ENCODE data around the gene CERT1. TPM values are rescaled to one million over a fixed set of nuclear protein-coding genes. Genes with fewer than 3 reads are reported as not detected.

The CERT1 gene
- total RNA-seq, 1 experiment from 2014 or later: 30.0 TPM

DNA sequence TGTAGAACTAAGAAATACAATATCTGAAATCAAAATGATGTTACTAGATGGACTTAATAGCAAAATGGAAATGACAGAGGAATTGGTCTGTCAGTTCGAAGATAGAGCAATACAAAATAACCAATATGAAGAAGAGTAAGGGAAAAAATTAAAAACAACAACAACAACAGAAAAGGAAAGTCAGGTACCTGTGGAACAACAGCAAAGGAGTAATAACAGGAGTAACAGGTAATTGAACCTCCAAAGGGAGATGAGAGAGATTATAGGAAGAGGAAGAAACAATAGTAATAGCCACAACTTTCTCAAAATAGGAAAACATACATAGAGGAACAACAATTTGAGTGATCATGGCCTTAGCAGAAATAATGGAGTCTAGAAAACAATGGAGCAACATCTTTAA, 13.9 kb upstream of the CERT1 start:
- POLR2A ChIA-PET (ENCODE audit: low non-redundant PET): no interaction called here
- BruUV-seq (replicated peaks): no TSS peak
- CTCF ChIA-PET: no interaction called here

DNA sequence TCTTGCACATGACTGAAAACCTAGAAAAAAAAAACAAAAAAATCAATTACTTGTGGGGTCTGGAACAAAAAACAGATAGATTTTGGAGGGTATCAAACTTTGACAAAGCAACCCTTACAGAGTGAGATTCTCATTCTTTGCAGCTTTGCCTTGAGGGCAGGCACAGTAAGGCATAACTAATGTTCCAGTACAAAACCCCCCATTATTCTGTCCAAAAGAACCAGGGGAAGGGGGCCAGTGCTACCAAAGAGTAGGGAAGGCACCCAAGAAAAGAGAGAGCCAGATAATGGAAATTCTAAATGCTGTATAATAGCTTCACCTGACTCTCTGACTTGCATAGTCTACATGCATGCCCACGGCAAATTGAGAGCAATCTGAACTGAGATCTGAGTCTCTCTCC, 13.2 kb upstream of the CERT1 start:
- Histone ChIP-seq H3K27ac (ENCODE audit: low read depth, low read length, poor library complexity, severe bottlenecking) (no peak overlapping the region), H3K4me1 (ENCODE audit: insufficient read depth, low read length, poor library complexity, severe bottlenecking) (no peaks in the 10 kb centered on the region), H3K27me3 (replicated peaks; ENCODE audit: insufficient read depth, low read depth, low read length, poor library complexity) (no peaks in the 10 kb centered on the region), H3K4me3 (ENCODE audit: low read depth, low read length, poor library complexity, severe bottlenecking) (no peak overlapping the region), H3K36me3 (ENCODE audit: insufficient read depth, low read length, poor library complexity, severe bottlenecking) (peaks cover 18% of the 10 kb centered on the region), H3K9me3 (ENCODE audit: low read depth, low read length, poor library complexity, severe bottlenecking) (peaks cover 27% of the 10 kb centered on the region)
- TF ChIP-seq, protein P1, sequence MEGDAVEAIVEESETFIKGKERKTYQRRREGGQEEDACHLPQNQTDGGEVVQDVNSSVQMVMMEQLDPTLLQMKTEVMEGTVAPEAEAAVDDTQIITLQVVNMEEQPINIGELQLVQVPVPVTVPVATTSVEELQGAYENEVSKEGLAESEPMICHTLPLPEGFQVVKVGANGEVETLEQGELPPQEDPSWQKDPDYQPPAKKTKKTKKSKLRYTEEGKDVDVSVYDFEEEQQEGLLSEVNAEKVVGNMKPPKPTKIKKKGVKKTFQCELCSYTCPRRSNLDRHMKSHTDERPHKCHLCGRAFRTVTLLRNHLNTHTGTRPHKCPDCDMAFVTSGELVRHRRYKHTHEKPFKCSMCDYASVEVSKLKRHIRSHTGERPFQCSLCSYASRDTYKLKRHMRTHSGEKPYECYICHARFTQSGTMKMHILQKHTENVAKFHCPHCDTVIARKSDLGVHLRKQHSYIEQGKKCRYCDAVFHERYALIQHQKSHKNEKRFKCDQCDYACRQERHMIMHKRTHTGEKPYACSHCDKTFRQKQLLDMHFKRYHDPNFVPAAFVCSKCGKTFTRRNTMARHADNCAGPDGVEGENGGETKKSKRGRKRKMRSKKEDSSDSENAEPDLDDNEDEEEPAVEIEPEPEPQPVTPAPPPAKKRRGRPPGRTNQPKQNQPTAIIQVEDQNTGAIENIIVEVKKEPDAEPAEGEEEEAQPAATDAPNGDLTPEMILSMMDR (conservative IDR thresholded peaks at IDR 0.05; ENCODE audit: low read depth, low read length): no peak
- no peak for TF ChIP-seq EZH2 (IDR thresholded peaks at IDR 0.05; ENCODE audit: borderline replicate concordance, low read depth, low read length, poor library complexity, severe bottlenecking)
- intact Hi-C loops (cut with micrococcal nuclease; ENCODE audit: unreplicated experiment): no loop called here
- POLR2A ChIA-PET (ENCODE audit: low non-redundant PET): no interaction called here
- CTCF ChIA-PET: no interaction called here
- no peak for DNase-seq (ENCODE audit: low spot score)
- no TSS peak for BruUV-seq (replicated peaks)

More for the DNA sequence above, 13.9 kb upstream of the CERT1 start:
- no peak overlapping the region for H3K27ac ChIP-seq (ENCODE audit: low read depth, low read length, poor library complexity, severe bottlenecking)
- DNase-seq (ENCODE audit: low spot score): no peak
- H3K27me3 ChIP-seq (replicated peaks; ENCODE audit: insufficient read depth, low read depth, low read length, poor library complexity): no peaks in the 10 kb centered on the region
- H3K4me3 ChIP-seq (ENCODE audit: low read depth, low read length, poor library complexity, severe bottlenecking): no peak overlapping the region
- peaks cover 10% of the 10 kb centered on the region for H3K36me3 ChIP-seq (ENCODE audit: insufficient read depth, low read length, poor library complexity, severe bottlenecking)
- intact Hi-C loops (cut with micrococcal nuclease; ENCODE audit: unreplicated experiment): no loop called here
- H3K9me3 ChIP-seq (ENCODE audit: low read depth, low read length, poor library complexity, severe bottlenecking): peaks cover 19% of the 10 kb centered on the region
- TF ChIP-seq EZH2 (IDR thresholded peaks at IDR 0.05; ENCODE audit: borderline replicate concordance, low read depth, low read length, poor library complexity, severe bottlenecking): no peak
- TF ChIP-seq, protein P1 (conservative IDR thresholded peaks at IDR 0.05; ENCODE audit: low read depth, low read length): no peak
- no peaks in the 10 kb centered on the region for H3K4me1 ChIP-seq (ENCODE audit: insufficient read depth, low read length, poor library complexity, severe bottlenecking)

DNA sequence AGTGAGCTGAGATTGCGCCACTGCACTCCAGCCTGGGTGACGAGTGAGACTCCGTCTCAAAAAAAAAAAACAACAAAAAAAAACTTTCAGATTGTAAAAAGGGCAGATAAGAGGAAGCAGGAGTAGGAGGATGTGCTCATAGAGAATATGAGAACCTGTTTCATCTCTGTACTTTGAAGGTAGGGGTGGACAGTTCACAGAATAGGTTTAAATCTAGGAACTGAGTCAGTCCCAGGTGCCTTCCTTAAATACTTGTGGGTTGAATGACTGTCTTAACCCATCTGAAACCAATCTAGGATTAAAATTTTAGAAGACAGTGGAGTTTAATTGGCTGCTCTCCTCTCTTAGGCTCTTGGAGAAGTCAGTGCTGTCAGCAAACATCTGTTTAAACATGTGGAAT, 12.6 kb upstream of the CERT1 start:
- no TSS peak for BruUV-seq (replicated peaks)
- CTCF ChIA-PET: no interaction called here

More for the DNA sequence above, 12.6 kb upstream of the CERT1 start:
- intact Hi-C loops (cut with micrococcal nuclease; ENCODE audit: unreplicated experiment): no loop called here
- DNase-seq (ENCODE audit: low spot score): no peak
- TF ChIP-seq, protein P1 (conservative IDR thresholded peaks at IDR 0.05; ENCODE audit: low read depth, low read length): no peak
- TF ChIP-seq EZH2 (IDR thresholded peaks at IDR 0.05; ENCODE audit: borderline replicate concordance, low read depth, low read length, poor library complexity, severe bottlenecking): no peak
- Histone ChIP-seq H3K4me3 (ENCODE audit: low read depth, low read length, poor library complexity, severe bottlenecking) (no peak overlapping the region), H3K27ac (ENCODE audit: low read depth, low read length, poor library complexity, severe bottlenecking) (no peak overlapping the region), H3K36me3 (ENCODE audit: insufficient read depth, low read length, poor library complexity, severe bottlenecking) (peaks cover 18% of the 10 kb centered on the region), H3K4me1 (ENCODE audit: insufficient read depth, low read length, poor library complexity, severe bottlenecking) (no peaks in the 10 kb centered on the region), H3K9me3 (ENCODE audit: low read depth, low read length, poor library complexity, severe bottlenecking) (peaks cover 28% of the 10 kb centered on the region), H3K27me3 (replicated peaks; ENCODE audit: insufficient read depth, low read depth, low read length, poor library complexity) (no peaks in the 10 kb centered on the region)
- POLR2A ChIA-PET (ENCODE audit: low non-redundant PET): no interaction called here
